ENCODE measurements around the gene FHIT. TPM values are rescaled to one million over a fixed set of nuclear protein-coding genes. Genes with fewer than 3 reads are reported as not detected.

FHIT gene
- total RNA-seq, 4 donors from 2014 or later = 0.72 to 5.2 (median 2.1) TPM

DNA sequence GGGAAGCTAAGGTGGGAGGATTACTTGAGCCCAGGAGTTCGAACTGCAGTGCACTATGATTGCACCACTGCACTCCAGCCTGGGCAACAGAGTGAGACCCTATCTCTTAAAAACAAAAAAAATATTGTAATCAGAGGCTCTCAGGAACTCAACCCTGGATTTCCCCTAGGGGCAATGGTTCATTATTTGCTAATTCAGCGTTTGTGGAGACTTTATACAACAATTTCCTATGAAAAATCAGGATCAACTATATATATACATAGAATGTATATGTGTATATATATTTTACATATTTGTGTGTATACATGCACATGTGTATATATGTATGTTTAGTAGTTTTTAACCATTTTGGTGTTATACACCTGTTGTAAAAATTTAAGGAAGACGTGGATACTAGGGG, 463.1 kb downstream of the FHIT start:
- in situ Hi-C loops (cut with MboI; ENCODE audit: low sequenced_read_pairs in 4 of 4) (no loop called here), intact Hi-C loops (cut with DNase I; ENCODE audit: low total_unique reads) (no loop called here)
- H3K9me3 ChIP-seq = no peaks in the 10 kb centered on the region
- H3K27ac ChIP-seq = no peak overlapping the region
- no peak for DNase-seq
- H3K27me3 ChIP-seq = no peaks in the 10 kb centered on the region
- ATAC-seq = no peak
- TF ChIP-seq CTCF (IDR thresholded peaks at IDR 0.05 in 4 of 5, conservative IDR thresholded peaks at IDR 0.05 in 1 of 5) = no peak
- no peak for TF ChIP-seq POLR2A (IDR thresholded peaks at IDR 0.05)
- H3K36me3 ChIP-seq = no peaks in the 10 kb centered on the region
- no peaks in the 10 kb centered on the region for H3K4me1 ChIP-seq
- no peak overlapping the region for H3K4me3 ChIP-seq

- intact Hi-C loops (cut with DNase I; ENCODE audit: low total_unique reads) = no loop called here
Observed at GRCh38 chr3:60781935-60782334, 469.3 kb downstream of the FHIT start.

GRCh38 chr3:60779637-60780036, 471.6 kb downstream of the FHIT start:
- H3K4me1 ChIP-seq = no peaks in the 10 kb centered on the region
- H3K27ac ChIP-seq = no peak overlapping the region
- no peaks in the 10 kb centered on the region for H3K27me3 ChIP-seq
- TF ChIP-seq POLR2A (IDR thresholded peaks at IDR 0.05) (no peak), CTCF (IDR thresholded peaks at IDR 0.05 in 4 of 5, conservative IDR thresholded peaks at IDR 0.05 in 1 of 5) (no peak)
- intact Hi-C loops (cut with DNase I; ENCODE audit: low total_unique reads) (no loop called here), in situ Hi-C loops (cut with MboI; ENCODE audit: low sequenced_read_pairs in 4 of 4) (no loop called here)
- ATAC-seq (no peak), DNase-seq (no peak)
- H3K4me3 ChIP-seq = no peak overlapping the region
- no peaks in the 10 kb centered on the region for H3K9me3 ChIP-seq
- no peaks in the 10 kb centered on the region for H3K36me3 ChIP-seq

More at GRCh38 chr3:60781935-60782334, 469.3 kb downstream of the FHIT start:
- DNase-seq = no peak
- ATAC-seq = no peak
- in situ Hi-C loops (cut with MboI; ENCODE audit: low sequenced_read_pairs in 4 of 4) = no loop called here
- H3K4me3 ChIP-seq = no peak overlapping the region
- no peaks in the 10 kb centered on the region for H3K4me1 ChIP-seq
- H3K36me3 ChIP-seq = no peaks in the 10 kb centered on the region
- H3K27ac ChIP-seq = no peak overlapping the region
- H3K27me3 ChIP-seq = no peaks in the 10 kb centered on the region
- H3K9me3 ChIP-seq = no peaks in the 10 kb centered on the region
- no peak for TF ChIP-seq POLR2A (IDR thresholded peaks at IDR 0.05)
- no peak for TF ChIP-seq CTCF (IDR thresholded peaks at IDR 0.05 in 4 of 5, conservative IDR thresholded peaks at IDR 0.05 in 1 of 5)

DNA sequence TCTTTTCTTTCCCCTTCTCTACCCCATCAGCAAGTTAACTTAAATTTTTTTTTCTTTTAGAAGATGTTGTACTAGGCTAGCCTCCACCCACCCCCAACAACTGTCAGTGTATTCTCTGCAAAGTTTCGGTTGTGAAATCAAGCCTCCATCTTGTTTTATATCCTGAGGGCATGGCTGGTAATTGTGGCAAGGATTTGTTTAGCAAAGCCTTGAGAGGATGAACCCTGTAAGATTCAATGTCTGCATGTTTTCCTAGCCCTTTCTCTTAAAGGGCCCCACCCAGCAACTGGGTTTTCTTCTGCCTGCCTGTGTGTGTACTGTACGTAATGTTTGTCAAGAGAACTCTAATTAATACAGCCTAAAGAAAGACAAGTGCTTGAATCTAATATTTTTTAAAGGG, 475.3 kb downstream of the FHIT start:
- no peak for TF ChIP-seq CTCF (IDR thresholded peaks at IDR 0.05 in 4 of 5, conservative IDR thresholded peaks at IDR 0.05 in 1 of 5)
- TF ChIP-seq POLR2A (IDR thresholded peaks at IDR 0.05) = no peak
- ATAC-seq = no peak
- H3K36me3 ChIP-seq = no peaks in the 10 kb centered on the region
- intact Hi-C loops (cut with DNase I; ENCODE audit: low total_unique reads) (no loop called here), in situ Hi-C loops (cut with MboI; ENCODE audit: low sequenced_read_pairs in 4 of 4) (no loop called here)
- H3K9me3 ChIP-seq = no peaks in the 10 kb centered on the region
- H3K27me3 ChIP-seq = no peaks in the 10 kb centered on the region
- no peak overlapping the region for H3K4me3 ChIP-seq
- H3K27ac ChIP-seq = no peak overlapping the region
- DNase-seq = no peak
- no peaks in the 10 kb centered on the region for H3K4me1 ChIP-seq

DNA sequence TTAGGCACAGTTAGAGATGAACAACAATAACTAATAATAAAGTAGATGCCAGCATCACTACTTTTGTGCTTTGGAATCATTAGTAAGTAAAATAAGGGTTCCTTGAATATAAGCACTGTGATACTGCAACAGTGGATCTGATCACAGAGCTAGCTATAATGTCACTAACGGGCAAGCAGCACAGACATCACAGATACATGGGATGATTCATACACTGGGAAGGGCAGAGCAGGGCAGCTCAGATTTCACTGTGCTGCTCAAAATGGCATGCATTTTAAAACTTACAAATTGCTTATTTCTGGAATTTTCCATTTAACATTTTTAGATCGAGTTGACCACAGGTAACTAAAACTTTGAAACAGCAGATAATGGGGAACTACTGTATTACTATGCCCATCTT, 476.6 kb downstream of the FHIT start:
- intact Hi-C loops (cut with DNase I; ENCODE audit: low total_unique reads) (no loop called here), in situ Hi-C loops (cut with MboI; ENCODE audit: low sequenced_read_pairs in 4 of 4) (no loop called here)
- DNase-seq = no peak
- Histone ChIP-seq H3K4me3 (no peak overlapping the region), H3K27me3 (no peaks in the 10 kb centered on the region), H3K36me3 (no peaks in the 10 kb centered on the region), H3K27ac (no peak overlapping the region), H3K9me3 (no peaks in the 10 kb centered on the region), H3K4me1 (no peaks in the 10 kb centered on the region)
- no peak for ATAC-seq
- TF ChIP-seq CTCF (IDR thresholded peaks at IDR 0.05 in 4 of 5, conservative IDR thresholded peaks at IDR 0.05 in 1 of 5) (no peak), POLR2A (IDR thresholded peaks at IDR 0.05) (no peak)
